Transverse colon (tissue), 4 donors: ENCODE results near the gene LRRC57. TPM values are rescaled to one million over a fixed set of nuclear protein-coding genes. Genes with fewer than 3 reads are reported as not detected.
"Not testable (repeated sequence)": the region's sequence is repeated elsewhere in the genome, so short reads cannot be mapped to it uniquely, and the experiment has no call there.

Experiments
- DNase-seq: peaks from one replicate; pipeline ENCODE4 v3.0.0-alpha.2; 2019
- H3K27ac ChIP-seq, 4 donors: fragments of 200-600 bp; sonication (generic); 2 replicates each; pipeline ENCODE4 v1.5.1; 2016 to 2018; ENCODE audit warnings: inconsistent platforms in 4 of 4
- H3K27me3 ChIP-seq: fragments of 200-600 bp; sonication (generic); 2 replicates; pipeline ENCODE4 v1.5.1; 2017; ENCODE audit warnings: inconsistent platforms
- H3K36me3 ChIP-seq, 4 donors: fragments of 200-600 bp; sonication (generic); 2 replicates each; pipeline ENCODE4 v1.5.1; 2017 to 2019; ENCODE audit warnings: inconsistent platforms in 4 of 4
- H3K4me1 ChIP-seq, 4 donors: fragments of 200-600 bp; sonication (generic); 2 replicates each; pipeline ENCODE4 v1.5.1; 2017 to 2020; ENCODE audit warnings: inconsistent platforms in 4 of 4
- H3K4me3 ChIP-seq, 4 donors: fragments of 200-600 bp; sonication (generic); 1 replicate in 1 of 4; 2 replicates in 3 of 4; pipeline versions ENCODE4 v1.5.1 to v1.6.1; 2017 to 2019; ENCODE audit warnings: inconsistent platforms in 4 of 4
- H3K9me3 ChIP-seq, 2 donors: fragments of 200-600 bp; sonication (generic); 2 replicates each; pipeline ENCODE4 v1.5.1; 2017 to 2019; ENCODE audit warnings: inconsistent platforms in 2 of 2
- EP300 ChIP-seq: sonication (generic); formaldehyde crosslinking; IDR thresholded peaks from one replicate; pipeline ENCODE4 v1.6.1; 2017; ENCODE audit warnings: antibody characterized with exemption, low read depth
- POLR2A ChIP-seq: fragments of 450-650 bp; IDR thresholded peaks from one replicate; pipeline ENCODE4 v1.6.1; 2016; ENCODE audit warnings: antibody characterized with exemption, mild to moderate bottlenecking, moderate library complexity
- POLR2AphosphoS5 ChIP-seq, 3 donors: sonication (generic); formaldehyde crosslinking; IDR thresholded peaks; one replicate each; pipeline ENCODE4 v1.6.1; 2016; ENCODE audit warnings: antibody characterized with exemption in 3 of 3
- WGBS, 2 donors: methylation state at CpG; one replicate each; pipeline ENCODE4 v1.1.5; 2018; ENCODE audit warnings: low coverage in 1 of 2; 5-methylcytosine and 5-hydroxymethylcytosine counted together
- in situ Hi-C, 4 donors: fragments of 200-750 bp; cut with MboI; loops; one replicate each; pipeline versions ENCODE4 v1.15.0 to v1.15.1; 2017; ENCODE audit warnings: low sequenced_read_pairs in 3 of 4, low pct_ligation_motif_present in 1 of 4, low pct_unique_long_range_greater_than_20kb in 1 of 4
- intact Hi-C: fragments of 100-400 bp; cut with DNase I; formaldehyde crosslinking; loops from one replicate; pipeline ENCODE4 v1.15.1; 2023; ENCODE audit warnings: low total_unique reads
- total RNA-seq, 4 donors: library from RNA; depleted of rRNA; stranded (reverse); fragments of >200 nt; gene quantifications; one replicate each; pipeline ENCODE4 v1.1.0, GENCODE V29; 2016
- TF ChIP-seq, protein P1 (sequence below), 5 experiments: fragments of 200-600 bp in 3 of 5; fragments of 450-650 bp in 2 of 5; sonication (generic) in 3 of 5; IDR thresholded peaks; 1 replicate in 2 of 5; 2 replicates in 3 of 5; pipeline ENCODE4 v1.5.1; 2016 to 2017; ENCODE audit warnings: antibody characterized with exemption in 5 of 5, inconsistent platforms in 3 of 5, mild to moderate bottlenecking in 2 of 5, moderate library complexity in 1 of 5

LRRC57 gene
- total RNA-seq, 4 donors from 2014 or later, result 12.3 to 42.4 (median 28.7) TPM

DNA sequence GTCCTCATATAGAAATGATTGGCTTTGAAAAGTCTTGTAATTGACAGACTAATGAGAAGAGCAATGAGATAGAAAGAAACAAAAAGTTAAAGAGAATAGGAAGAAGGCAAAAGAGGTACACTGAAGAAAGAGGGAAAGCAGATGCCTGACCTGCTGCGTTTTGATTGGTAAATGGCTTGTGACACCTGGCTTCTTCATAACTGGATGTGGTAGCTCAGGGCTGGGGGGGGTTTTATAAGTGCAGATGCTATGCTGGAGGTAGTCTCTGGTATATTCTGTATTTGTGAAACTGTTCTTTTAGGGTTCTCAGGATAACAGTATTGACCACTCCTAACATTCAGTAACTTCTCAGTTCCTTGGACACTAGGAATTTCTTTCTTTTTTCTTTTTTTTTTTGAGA lies 28.2 kb upstream of the LRRC57 start:
- intact Hi-C loops (no loop called here), in situ Hi-C loops (no loop called here)
- Histone ChIP-seq H3K4me3 (peak overlapping the region in 1 of 4 donors; percentile 74), H3K27me3 (peaks cover 7% of the 10 kb centered on the region), H3K36me3 (no peaks in the 10 kb centered on the region), H3K9me3 (no peaks in the 10 kb centered on the region), H3K4me1 (peaks cover 11 to 42% (median 30%) of the 10 kb centered on the region in 4 donors), H3K27ac (peak overlapping the region; percentile 87 to 95 (median 88))
- WGBS, 2 donors, result 50 to 73% methylated on average over 1 of the region's 1 CpG
- TF ChIP-seq POLR2AphosphoS5 (IDR thresholded peaks at IDR 0.05), result no peak
- DNase-seq, result no peak

DNA sequence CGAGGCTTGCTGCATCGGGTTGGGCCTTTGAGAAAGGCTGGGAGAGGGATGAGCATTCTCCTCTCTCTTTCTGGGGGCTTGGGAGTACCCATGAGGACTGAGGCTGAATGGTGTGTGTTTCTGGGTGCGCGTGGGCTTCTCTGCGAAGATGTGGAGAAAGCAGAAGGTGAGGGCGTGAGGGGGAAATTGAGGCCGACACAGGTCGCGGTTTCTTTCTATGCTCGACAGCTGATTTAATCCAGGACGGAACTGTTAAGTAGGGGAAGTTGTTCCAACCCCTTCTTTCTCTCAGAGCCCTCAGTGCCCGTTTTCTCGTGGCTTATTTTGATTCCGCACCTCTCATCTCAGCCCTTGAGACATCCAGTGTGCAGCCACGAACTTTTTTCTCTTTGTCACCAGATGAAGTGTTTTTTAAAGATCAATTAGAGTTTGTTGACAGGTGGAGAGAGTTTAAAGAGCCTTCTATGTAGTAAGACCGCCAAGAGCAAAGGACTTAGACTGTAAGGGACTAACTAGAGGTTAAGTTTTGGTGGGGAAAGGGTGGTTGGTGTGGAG lies 27.5 kb upstream of the LRRC57 start:
- no peaks in the 10 kb centered on the region for H3K9me3 ChIP-seq
- peak overlapping the region; percentile 50 to 80 (median 70) for H3K4me3 ChIP-seq
- peaks cover 7% of the 10 kb centered on the region for H3K27me3 ChIP-seq
- peak overlapping the region; percentile 87 to 95 (median 88) for H3K27ac ChIP-seq
- DNase-seq, result no peak
- no peak for TF ChIP-seq POLR2AphosphoS5 (IDR thresholded peaks at IDR 0.05)
- TF ChIP-seq EP300, result no peak
- TF ChIP-seq, protein P1, sequence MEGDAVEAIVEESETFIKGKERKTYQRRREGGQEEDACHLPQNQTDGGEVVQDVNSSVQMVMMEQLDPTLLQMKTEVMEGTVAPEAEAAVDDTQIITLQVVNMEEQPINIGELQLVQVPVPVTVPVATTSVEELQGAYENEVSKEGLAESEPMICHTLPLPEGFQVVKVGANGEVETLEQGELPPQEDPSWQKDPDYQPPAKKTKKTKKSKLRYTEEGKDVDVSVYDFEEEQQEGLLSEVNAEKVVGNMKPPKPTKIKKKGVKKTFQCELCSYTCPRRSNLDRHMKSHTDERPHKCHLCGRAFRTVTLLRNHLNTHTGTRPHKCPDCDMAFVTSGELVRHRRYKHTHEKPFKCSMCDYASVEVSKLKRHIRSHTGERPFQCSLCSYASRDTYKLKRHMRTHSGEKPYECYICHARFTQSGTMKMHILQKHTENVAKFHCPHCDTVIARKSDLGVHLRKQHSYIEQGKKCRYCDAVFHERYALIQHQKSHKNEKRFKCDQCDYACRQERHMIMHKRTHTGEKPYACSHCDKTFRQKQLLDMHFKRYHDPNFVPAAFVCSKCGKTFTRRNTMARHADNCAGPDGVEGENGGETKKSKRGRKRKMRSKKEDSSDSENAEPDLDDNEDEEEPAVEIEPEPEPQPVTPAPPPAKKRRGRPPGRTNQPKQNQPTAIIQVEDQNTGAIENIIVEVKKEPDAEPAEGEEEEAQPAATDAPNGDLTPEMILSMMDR (IDR thresholded peaks at IDR 0.05), result no peak
- no peak for TF ChIP-seq POLR2A
- intact Hi-C loops (no loop called here), in situ Hi-C loops (no loop called here)
- H3K36me3 ChIP-seq, result no peaks in the 10 kb centered on the region
- 11 to 40% methylated on average over 5 to 16 of the region's 16 CpGs for WGBS, 2 donors
- peaks cover 9 to 38% (median 25%) of the 10 kb centered on the region in 4 donors for H3K4me1 ChIP-seq

DNA sequence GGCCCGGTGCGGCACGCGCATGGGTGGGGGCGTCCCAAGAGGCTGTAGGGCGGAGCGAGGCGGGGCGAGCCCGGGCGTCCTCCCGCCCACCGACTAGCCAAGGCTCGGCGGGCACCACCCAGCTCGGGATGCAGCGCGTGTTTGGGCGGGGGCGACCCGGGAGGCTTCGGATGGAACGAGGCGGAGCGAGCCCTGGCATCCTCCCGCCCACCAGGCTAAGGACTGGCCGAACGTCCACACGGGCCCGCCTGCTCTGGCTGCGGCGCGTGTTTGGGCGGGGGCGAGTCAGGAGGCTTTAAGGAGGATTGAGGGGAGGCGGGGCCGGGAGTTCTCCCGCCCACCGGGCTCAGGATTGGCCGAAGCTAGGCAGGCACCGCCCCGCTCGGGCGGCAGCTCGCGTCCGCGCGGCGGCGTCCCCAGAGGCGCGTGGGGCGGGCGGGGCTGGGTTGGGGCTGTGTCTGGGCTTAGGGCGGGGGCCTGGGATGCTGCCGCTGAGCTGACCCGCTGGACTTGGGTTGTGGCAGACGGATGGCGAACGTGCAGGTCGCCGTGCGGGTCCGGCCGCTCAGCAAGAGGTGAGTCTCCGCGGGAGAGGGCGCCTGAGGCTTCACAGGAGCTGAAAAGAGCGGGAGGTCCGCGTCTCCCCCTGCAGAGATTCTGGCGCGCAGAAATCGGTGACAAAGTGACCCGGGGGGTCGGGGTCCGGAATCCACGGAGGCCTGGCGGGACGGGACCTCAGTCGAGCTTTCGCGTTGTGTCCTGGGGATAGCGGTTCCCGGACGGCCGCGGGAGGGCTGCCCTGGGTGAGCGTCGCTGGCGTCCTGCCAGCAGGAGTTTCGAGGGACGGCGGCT lies 26.8 kb upstream of the LRRC57 start, which contains the start of gene STARD9:
STARD9 (plus strand) TSS at position 419 of the 852 bp plus-strand sequence; CDS start at position 529, 110 bp downstream.
- DNase-seq, result peak; percentile 98
- peak within 1 kb of the TSS; percentile 50 to 80 (median 70) for H3K4me3 ChIP-seq
- peak within 1 kb of the TSS; percentile 87 to 95 (median 88) for H3K27ac ChIP-seq
- intact Hi-C loops, result no loop called here
- H3K27me3 ChIP-seq, result peaks cover 7% of the 10 kb centered on the region
- H3K36me3 ChIP-seq, result no peaks in the 10 kb centered on the region
- H3K9me3 ChIP-seq, result no peaks in the 10 kb centered on the region
- WGBS, 2 donors, result 1% methylated on average over 53 of the region's 95 CpGs; no CpG with 5 or more reads in 1 of the 2 donors
- in situ Hi-C loops, result no loop called here
- TF ChIP-seq POLR2A (peak; percentile 41), EP300 (no peak), POLR2AphosphoS5 (IDR thresholded peaks at IDR 0.05) (peak; percentile 64 to 88 (median 65))
- TF ChIP-seq, protein P1 (IDR thresholded peaks at IDR 0.05), result no peak
- H3K4me1 ChIP-seq, result peaks cover 9 to 33% (median 20%) of the 10 kb centered on the region in 4 donors

DNA sequence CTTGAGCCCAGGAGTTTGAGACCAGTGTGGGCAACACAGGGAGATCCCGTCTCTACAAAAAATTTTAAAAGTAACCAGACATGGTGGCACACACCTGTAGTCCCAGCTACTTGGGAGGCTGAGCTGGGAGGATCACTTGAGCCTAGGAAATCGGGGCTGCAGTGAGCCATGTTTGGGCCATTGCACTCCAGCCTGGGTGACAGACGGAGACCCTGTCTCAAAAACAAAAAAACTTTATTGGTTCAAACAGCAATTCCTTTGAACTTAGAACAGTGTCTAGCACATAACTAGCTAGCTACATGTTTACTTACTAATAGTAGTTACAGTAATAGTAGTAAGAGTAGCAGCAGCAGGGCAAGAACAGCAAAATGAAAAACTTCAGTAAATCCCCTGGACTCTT lies 10.1 kb upstream of the LRRC57 start:
- intact Hi-C loops, result loop anchor here (10.0 kb wide), 1 partner anchor 96 kb away; no protein-coding TSS in a partner anchor
- H3K4me1 ChIP-seq, result no peaks in the 10 kb centered on the region
- H3K36me3 ChIP-seq, result peaks cover 0 to 43% (median 14%) of the 10 kb centered on the region in 4 donors
- H3K9me3 ChIP-seq, result no peaks in the 10 kb centered on the region
- no peak overlapping the region for H3K4me3 ChIP-seq
- H3K27ac ChIP-seq, result no peak overlapping the region
- no peak for DNase-seq
- TF ChIP-seq POLR2AphosphoS5 (IDR thresholded peaks at IDR 0.05) (no peak), POLR2A (no peak), EP300 (no peak)
- TF ChIP-seq, protein P1 (IDR thresholded peaks at IDR 0.05), result no peak
- WGBS, 2 donors, result 100% methylated on average over 1 to 3 of the region's 3 CpGs
- no peaks in the 10 kb centered on the region for H3K27me3 ChIP-seq
- in situ Hi-C loops, result no loop called here

DNA sequence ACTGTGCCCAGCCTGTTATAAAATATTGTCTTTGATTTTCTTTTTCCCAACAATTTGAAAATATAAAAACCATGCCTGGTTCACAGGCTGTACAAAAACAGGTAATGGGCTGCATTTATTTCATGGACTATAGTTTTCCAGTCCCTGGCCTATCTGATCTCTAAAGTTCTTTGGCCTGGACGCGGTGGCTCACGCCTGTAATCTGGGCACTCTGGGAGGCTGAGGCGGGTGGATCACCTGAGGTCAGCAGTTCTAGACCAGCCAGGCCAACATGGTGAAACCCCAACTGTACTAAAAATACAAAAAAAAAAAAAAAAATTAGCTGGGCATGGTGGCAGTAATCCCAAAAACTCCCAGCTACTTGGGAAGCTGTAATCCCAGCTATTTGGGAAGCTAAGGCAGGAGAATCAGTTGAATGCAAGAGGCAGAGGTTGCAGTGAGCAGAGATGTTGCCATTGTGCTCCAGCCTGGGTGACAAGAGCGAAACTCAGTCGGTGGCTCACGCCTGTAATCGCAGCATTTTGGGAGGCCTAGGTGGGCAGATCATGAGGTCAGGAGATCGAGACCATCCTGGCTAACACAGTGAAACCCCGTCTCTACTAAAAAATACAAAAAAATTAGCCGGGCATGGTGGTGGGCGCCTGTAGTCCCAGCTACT lies 8.1 kb upstream of the LRRC57 start:
- H3K9me3 ChIP-seq, in situ Hi-C loops, H3K27me3 ChIP-seq, H3K4me1 ChIP-seq, H3K27ac ChIP-seq, DNase-seq, H3K4me3 ChIP-seq: not testable (repeated sequence)
- WGBS, 2 donors, result 96 to 100% methylated on average over 4 to 12 of the region's 12 CpGs
- intact Hi-C loops, result loop anchor here (10.0 kb wide), 1 partner anchor 98 kb away; no protein-coding TSS in a partner anchor
- peaks cover 0 to 29% (median 10%) of the 10 kb centered on the region in 4 donors for H3K36me3 ChIP-seq
